A673 (cell line): ENCODE results near the gene MKNK1. TPM values are rescaled to one million over a fixed set of nuclear protein-coding genes. Genes with fewer than 3 reads are reported as not detected.

Source experiments
- BruUV-seq: library from RNA; stranded (reverse); fragments of 400-500 nt; replicated peaks from 2 replicates; lab custom pipeline; 2021; lab: Mats Ljungman, UMichigan
- CTCF ChIA-PET: fragments of 300-600 bp; sonication (Branson Sonifier 250); formaldehyde crosslinking; loops from one replicate; lab custom pipeline; 2022; ENCODE audit warnings: antibody characterized with exemption; lab: Charles Lee
- POLR2A ChIA-PET: fragments of 300-600 bp; sonication (Branson Sonifier 250); formaldehyde crosslinking; loops from one replicate; lab custom pipeline; 2022; ENCODE audit warnings: antibody characterized with exemption; ENCODE audit not compliant: low non-redundant PET; lab: Charles Lee
- DNase-seq: peaks from one replicate; pipeline ENCODE4 v3.0.0-alpha.2; 2015; ENCODE audit warnings: low spot score
- H3K27ac ChIP-seq: fragments of 200-600 bp; sonication (generic); 2 replicates; pipeline ENCODE4 v1.5.1; 2016; ENCODE audit warnings: mixed run types, low read depth, mild to moderate bottlenecking, mixed read lengths, antibody characterized with exemption, low read length; ENCODE audit not compliant: poor library complexity, severe bottlenecking
- H3K27me3 ChIP-seq: fragments of 200-600 bp; sonication (generic); replicated peaks from 2 replicates; pipeline ENCODE4 v1.6.1; 2017; ENCODE audit warnings: mixed run types, low read depth, mild to moderate bottlenecking, mixed read lengths, antibody characterized with exemption, low read length; ENCODE audit not compliant: insufficient read depth, poor library complexity
- H3K36me3 ChIP-seq: fragments of 200-600 bp; sonication (generic); 2 replicates; pipeline ENCODE4 v1.6.1; 2016; ENCODE audit warnings: mixed run types, mild to moderate bottlenecking, mixed read lengths, antibody characterized with exemption, low read length; ENCODE audit not compliant: insufficient read depth, poor library complexity, severe bottlenecking
- H3K4me1 ChIP-seq: fragments of 200-600 bp; sonication (generic); 2 replicates; pipeline ENCODE4 v1.6.1; 2017; ENCODE audit warnings: mixed run types, mild to moderate bottlenecking, mixed read lengths, antibody characterized with exemption, low read length; ENCODE audit not compliant: insufficient read depth, poor library complexity, severe bottlenecking
- H3K4me3 ChIP-seq: fragments of 200-600 bp; sonication (generic); 2 replicates; pipeline ENCODE4 v1.5.1; 2016; ENCODE audit warnings: low read depth, mixed run types, mild to moderate bottlenecking, mixed read lengths, low read length; ENCODE audit not compliant: poor library complexity, severe bottlenecking
- H3K9me3 ChIP-seq: fragments of 200-600 bp; sonication (generic); 2 replicates; pipeline ENCODE4 v1.6.1; 2016; ENCODE audit warnings: mixed run types, low read depth, mild to moderate bottlenecking, mixed read lengths, antibody characterized with exemption, low read length; ENCODE audit not compliant: poor library complexity, severe bottlenecking
- CTCF ChIP-seq: fragments of 300-800, 200-600 bp; sonication (generic); conservative IDR thresholded peaks from 2 replicates; pipeline ENCODE4 v1.5.1; 2017; ENCODE audit warnings: low read depth, mild to moderate bottlenecking, antibody characterized with exemption, low read length, moderate library complexity, mixed read lengths
- EZH2 ChIP-seq: fragments of 200-600 bp; sonication (generic); IDR thresholded peaks from 2 replicates; pipeline ENCODE4 v1.6.1; 2017; ENCODE audit warnings: borderline replicate concordance, low read depth, mild to moderate bottlenecking, mixed read lengths, antibody characterized with exemption, low read length; ENCODE audit not compliant: poor library complexity, severe bottlenecking
- intact Hi-C: fragments of 100-400 bp; cut with micrococcal nuclease; formaldehyde crosslinking; loops from one replicate; pipeline ENCODE4 v1.10.0; 2022; ENCODE audit not compliant: unreplicated experiment
- total RNA-seq: library from RNA; stranded (reverse); gene quantifications from 2 replicates; pipeline ENCODE4 v1.2.3, GENCODE V29; 2021

Gene MKNK1
- total RNA-seq, 1 experiment from 2014 or later, result 22.7 TPM

DNA sequence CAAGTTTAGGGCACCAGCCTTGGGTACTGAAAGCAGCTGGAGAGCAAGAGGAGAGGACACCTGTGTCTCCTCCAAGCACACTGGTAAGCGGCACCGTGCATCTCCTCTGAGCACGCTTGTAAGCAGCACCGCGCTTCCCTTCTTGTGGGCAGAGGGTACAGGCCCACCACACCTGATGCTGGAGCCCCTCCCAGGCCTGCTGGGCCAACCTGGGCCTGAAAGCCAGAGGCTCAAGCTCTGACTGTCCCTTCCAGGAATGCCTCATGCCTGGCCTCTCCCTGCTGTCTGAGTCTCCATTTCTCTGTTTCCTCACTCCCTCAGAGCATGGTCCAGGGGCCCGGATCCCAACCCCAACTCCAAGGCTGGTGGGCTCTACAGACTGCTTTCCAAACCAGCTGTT, 88.5 kb downstream of the MKNK1 start:
- no TSS peak for BruUV-seq
- Histone ChIP-seq H3K36me3 (no peaks in the 10 kb centered on the region), H3K27ac (no peak overlapping the region), H3K4me3 (no peak overlapping the region), H3K4me1 (peaks cover 21% of the 10 kb centered on the region), H3K9me3 (no peaks in the 10 kb centered on the region), H3K27me3 (no peaks in the 10 kb centered on the region)
- DNase-seq, result no peak
- TF ChIP-seq EZH2, result no peak
- no peak for TF ChIP-seq CTCF
- intact Hi-C loops, result no loop called here
- ChIA-PET CTCF (no interaction called here), POLR2A (no interaction called here)

DNA sequence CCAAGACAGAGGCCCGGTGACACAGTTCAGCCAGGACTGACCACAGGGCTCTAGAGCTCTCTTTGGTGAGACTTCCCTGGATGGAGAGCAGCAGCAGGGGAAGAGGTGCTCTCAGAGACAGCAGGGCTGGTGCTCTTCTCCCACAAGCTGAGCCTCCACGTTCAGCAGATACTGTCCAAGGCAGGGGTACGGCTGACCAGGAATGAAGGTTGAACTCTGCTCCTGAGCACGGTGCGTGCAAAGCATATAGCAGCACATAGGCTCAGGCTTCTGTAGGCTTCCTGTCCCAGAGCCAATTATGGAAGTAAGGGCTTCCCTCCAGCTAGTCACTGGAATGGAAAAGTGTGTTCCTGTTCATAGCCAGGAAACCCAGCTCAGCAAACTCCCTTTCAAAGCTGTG, 90.5 kb downstream of the MKNK1 start:
- Histone ChIP-seq H3K36me3 (no peaks in the 10 kb centered on the region), H3K4me3 (no peak overlapping the region), H3K27me3 (no peaks in the 10 kb centered on the region), H3K4me1 (peaks cover 12% of the 10 kb centered on the region), H3K27ac (no peak overlapping the region), H3K9me3 (no peaks in the 10 kb centered on the region)
- intact Hi-C loops, result no loop called here
- POLR2A ChIA-PET, result no interaction called here
- TF ChIP-seq CTCF (no peak), EZH2 (no peak)
- no peak for DNase-seq
- BruUV-seq, result no TSS peak
- CTCF ChIA-PET, result no interaction called here

GRCh38 chr1:46512792-46513190, 91.3 kb downstream of the MKNK1 start:
- Histone ChIP-seq H3K27me3 (no peaks in the 10 kb centered on the region), H3K36me3 (no peaks in the 10 kb centered on the region), H3K9me3 (no peaks in the 10 kb centered on the region), H3K4me1 (peaks cover 12% of the 10 kb centered on the region), H3K27ac (no peak overlapping the region), H3K4me3 (no peak overlapping the region)
- no peak for DNase-seq
- no peak for TF ChIP-seq EZH2
- no TSS peak for BruUV-seq
- CTCF ChIA-PET, result no interaction called here
- POLR2A ChIA-PET, result no interaction called here
- intact Hi-C loops, result no loop called here

DNA sequence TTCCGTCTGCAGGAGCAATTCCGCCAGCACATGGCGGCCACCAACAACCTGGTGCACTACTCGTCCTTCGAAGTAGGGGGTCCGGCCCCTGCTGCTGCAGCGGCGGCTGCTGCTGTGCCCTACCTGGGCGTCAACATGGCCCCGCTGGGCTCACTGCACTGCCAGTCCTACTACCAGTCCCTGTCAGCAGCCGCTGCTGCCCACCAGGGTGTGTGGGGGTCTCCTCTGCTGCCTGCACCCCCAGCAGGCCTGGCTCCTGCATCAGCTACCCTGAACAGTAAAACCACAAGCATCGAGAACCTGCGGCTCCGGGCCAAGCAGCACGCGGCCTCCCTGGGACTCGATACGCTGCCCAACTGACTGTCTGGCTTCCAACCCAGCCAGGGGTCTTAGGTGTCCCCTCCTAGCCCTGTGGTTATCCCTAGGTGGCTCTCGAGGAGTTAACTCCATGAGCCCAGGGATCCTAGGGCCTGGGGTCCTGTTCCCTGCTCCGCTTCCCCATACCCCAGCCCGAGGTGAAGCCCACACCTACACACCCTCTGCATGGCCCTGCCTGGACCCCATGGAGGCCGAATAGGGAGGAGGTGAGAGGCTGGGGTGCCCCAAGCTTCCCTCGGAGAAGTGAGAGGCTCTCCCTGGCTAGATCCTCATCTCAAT, 91.8 kb downstream of the MKNK1 start:
- Histone ChIP-seq H3K27ac (no peak overlapping the region), H3K9me3 (no peaks in the 10 kb centered on the region), H3K36me3 (no peaks in the 10 kb centered on the region), H3K4me3 (no peak overlapping the region), H3K4me1 (peaks cover 10% of the 10 kb centered on the region), H3K27me3 (no peaks in the 10 kb centered on the region)
- CTCF ChIA-PET, result no interaction called here
- no peak for TF ChIP-seq EZH2
- no peak for TF ChIP-seq CTCF
- DNase-seq, result no peak
- intact Hi-C loops, result no loop called here
- no TSS peak for BruUV-seq
- POLR2A ChIA-PET, result no interaction called here
